Panc1 (cell line): Measurements from ENCODE around the gene GSG1L. TPM values are rescaled to one million over a fixed set of nuclear protein-coding genes. Genes with fewer than 3 reads are reported as not detected.

Experiments
- ATAC-seq: fragments of 200-7000 bp; cut with Tn5 transposase; 2 replicates; pipeline ENCODE4 v1.9.1; 2020; ENCODE audit warnings: mild to moderate bottlenecking, moderate library complexity
- BruUV-seq: library from RNA; stranded (reverse); fragments of 400-500 nt; replicated peaks from 2 replicates; lab custom pipeline; 2021; lab: Mats Ljungman, UMichigan
- CTCF ChIA-PET: fragments of 300-600 bp; sonication (Branson Sonifier 250); formaldehyde crosslinking; loops from one replicate; lab custom pipeline; 2022; ENCODE audit warnings: antibody characterized with exemption; lab: Charles Lee
- POLR2A ChIA-PET: fragments of 300-600 bp; sonication (Branson Sonifier 250); formaldehyde crosslinking; loops from one replicate; lab custom pipeline; 2022; ENCODE audit warnings: antibody characterized with exemption; lab: Charles Lee
- DNase-seq: peaks from one replicate; pipeline ENCODE4 v3.0.0-alpha.2; 2010; ENCODE audit warnings: low read depth, low spot score
- H3K27ac ChIP-seq: 2 replicates; pipeline ENCODE4 v1.5.1; 2011; ENCODE audit warnings: mild to moderate bottlenecking, low read length, inconsistent platforms
- H3K27me3 ChIP-seq: fragments of 200-500 bp; sonication (Bioruptor generic); 2 replicates; pipeline ENCODE4 v1.6.0; 2014; ENCODE audit warnings: low read length, inconsistent platforms; ENCODE audit not compliant: control insufficient read depth, insufficient read depth
- H3K36me3 ChIP-seq: fragments of 200-500 bp; sonication (Bioruptor generic); 2 replicates; pipeline ENCODE4 v1.5.1; 2014; ENCODE audit warnings: inconsistent platforms, mild to moderate bottlenecking, low read length, moderate library complexity; ENCODE audit not compliant: control insufficient read depth, insufficient read depth
- H3K4me1 ChIP-seq: 2 replicates; pipeline ENCODE4 v1.5.1; 2011; ENCODE audit warnings: inconsistent platforms, mild to moderate bottlenecking, low read length, moderate library complexity; ENCODE audit not compliant: control insufficient read depth, insufficient read depth
- H3K4me3 ChIP-seq, 2 experiments: 2 replicates each; pipeline ENCODE4 v1.5.1; 2011 to 2012; ENCODE audit warnings: low read depth in 2 of 2, low read length in 2 of 2, mild to moderate bottlenecking in 2 of 2, inconsistent platforms in 1 of 2, moderate library complexity in 1 of 2
- H3K9me3 ChIP-seq: fragments of 200-500 bp; sonication (Bioruptor generic); 2 replicates; pipeline ENCODE4 v1.5.1; 2014; ENCODE audit warnings: low read depth, mild to moderate bottlenecking, inconsistent platforms, low read length, moderate library complexity; ENCODE audit not compliant: control insufficient read depth, insufficient read depth
- POLR2AphosphoS5 ChIP-seq: IDR thresholded peaks from 2 replicates; pipeline ENCODE4 v1.6.1; 2012; ENCODE audit warnings: mild to moderate bottlenecking, low read depth, low read length, moderate library complexity
- SIN3A ChIP-seq: IDR thresholded peaks from 2 replicates; pipeline ENCODE4 v1.6.1; 2012; ENCODE audit warnings: low read depth, mild to moderate bottlenecking, low read length, moderate library complexity, borderline replicate concordance; ENCODE audit not compliant: insufficient read depth
- TCF7L2 ChIP-seq: IDR thresholded peaks from 2 replicates; pipeline ENCODE4 v1.6.1; 2011; ENCODE audit warnings: mild to moderate bottlenecking, low read depth, low read length, inconsistent platforms
- in situ Hi-C: cut with HindIII; loops from 2 replicates; pipeline ENCODE4 v1.10.0; 2016; ENCODE audit warnings: low sequenced_read_pairs, low pct_unique_long_range_greater_than_20kb
- intact Hi-C: fragments of 100-400 bp; cut with micrococcal nuclease; formaldehyde crosslinking; loops from one replicate; pipeline ENCODE4 v1.10.0; 2022; ENCODE audit not compliant: unreplicated experiment
- total RNA-seq: library from RNA; stranded (reverse); gene quantifications from one replicate; pipeline ENCODE4 v1.2.1, GENCODE V29; 2021; ENCODE audit not compliant: unreplicated experiment
- TF ChIP-seq, protein P1 (sequence below): fragments of 450-650 bp; IDR thresholded peaks from 2 replicates; pipeline ENCODE4 v1.5.1; 2017; ENCODE audit warnings: mild to moderate bottlenecking
- TF ChIP-seq, protein P2 (sequence below), 2 experiments: IDR thresholded peaks; 2 replicates each; pipeline ENCODE4 v1.6.1; 2011 to 2012; ENCODE audit warnings: low read depth in 2 of 2, control low read depth in 1 of 2, low read length in 1 of 2, mild to moderate bottlenecking in 1 of 2, moderate library complexity in 1 of 2; ENCODE audit not compliant: insufficient read depth in 1 of 2

GSG1L gene
- total RNA-seq, 1 experiment from 2014 or later, result 0.08 TPM

GRCh38 chr16:27843800-27844199 lies 219.7 kb downstream of the GSG1L start:
- TF ChIP-seq TCF7L2 (no peak), POLR2AphosphoS5 (no peak), SIN3A (no peak)
- TF ChIP-seq, protein P1, sequence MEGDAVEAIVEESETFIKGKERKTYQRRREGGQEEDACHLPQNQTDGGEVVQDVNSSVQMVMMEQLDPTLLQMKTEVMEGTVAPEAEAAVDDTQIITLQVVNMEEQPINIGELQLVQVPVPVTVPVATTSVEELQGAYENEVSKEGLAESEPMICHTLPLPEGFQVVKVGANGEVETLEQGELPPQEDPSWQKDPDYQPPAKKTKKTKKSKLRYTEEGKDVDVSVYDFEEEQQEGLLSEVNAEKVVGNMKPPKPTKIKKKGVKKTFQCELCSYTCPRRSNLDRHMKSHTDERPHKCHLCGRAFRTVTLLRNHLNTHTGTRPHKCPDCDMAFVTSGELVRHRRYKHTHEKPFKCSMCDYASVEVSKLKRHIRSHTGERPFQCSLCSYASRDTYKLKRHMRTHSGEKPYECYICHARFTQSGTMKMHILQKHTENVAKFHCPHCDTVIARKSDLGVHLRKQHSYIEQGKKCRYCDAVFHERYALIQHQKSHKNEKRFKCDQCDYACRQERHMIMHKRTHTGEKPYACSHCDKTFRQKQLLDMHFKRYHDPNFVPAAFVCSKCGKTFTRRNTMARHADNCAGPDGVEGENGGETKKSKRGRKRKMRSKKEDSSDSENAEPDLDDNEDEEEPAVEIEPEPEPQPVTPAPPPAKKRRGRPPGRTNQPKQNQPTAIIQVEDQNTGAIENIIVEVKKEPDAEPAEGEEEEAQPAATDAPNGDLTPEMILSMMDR, result no peak
- TF ChIP-seq, protein P2, sequence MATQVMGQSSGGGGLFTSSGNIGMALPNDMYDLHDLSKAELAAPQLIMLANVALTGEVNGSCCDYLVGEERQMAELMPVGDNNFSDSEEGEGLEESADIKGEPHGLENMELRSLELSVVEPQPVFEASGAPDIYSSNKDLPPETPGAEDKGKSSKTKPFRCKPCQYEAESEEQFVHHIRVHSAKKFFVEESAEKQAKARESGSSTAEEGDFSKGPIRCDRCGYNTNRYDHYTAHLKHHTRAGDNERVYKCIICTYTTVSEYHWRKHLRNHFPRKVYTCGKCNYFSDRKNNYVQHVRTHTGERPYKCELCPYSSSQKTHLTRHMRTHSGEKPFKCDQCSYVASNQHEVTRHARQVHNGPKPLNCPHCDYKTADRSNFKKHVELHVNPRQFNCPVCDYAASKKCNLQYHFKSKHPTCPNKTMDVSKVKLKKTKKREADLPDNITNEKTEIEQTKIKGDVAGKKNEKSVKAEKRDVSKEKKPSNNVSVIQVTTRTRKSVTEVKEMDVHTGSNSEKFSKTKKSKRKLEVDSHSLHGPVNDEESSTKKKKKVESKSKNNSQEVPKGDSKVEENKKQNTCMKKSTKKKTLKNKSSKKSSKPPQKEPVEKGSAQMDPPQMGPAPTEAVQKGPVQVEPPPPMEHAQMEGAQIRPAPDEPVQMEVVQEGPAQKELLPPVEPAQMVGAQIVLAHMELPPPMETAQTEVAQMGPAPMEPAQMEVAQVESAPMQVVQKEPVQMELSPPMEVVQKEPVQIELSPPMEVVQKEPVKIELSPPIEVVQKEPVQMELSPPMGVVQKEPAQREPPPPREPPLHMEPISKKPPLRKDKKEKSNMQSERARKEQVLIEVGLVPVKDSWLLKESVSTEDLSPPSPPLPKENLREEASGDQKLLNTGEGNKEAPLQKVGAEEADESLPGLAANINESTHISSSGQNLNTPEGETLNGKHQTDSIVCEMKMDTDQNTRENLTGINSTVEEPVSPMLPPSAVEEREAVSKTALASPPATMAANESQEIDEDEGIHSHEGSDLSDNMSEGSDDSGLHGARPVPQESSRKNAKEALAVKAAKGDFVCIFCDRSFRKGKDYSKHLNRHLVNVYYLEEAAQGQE (IDR thresholded peaks at IDR 0.05; ENCODE audit: insufficient read depth in 1 of 2, low read depth in 2 of 2, low read length in 1 of 2), result no peak
- DNase-seq, result no peak
- Histone ChIP-seq H3K4me1 (no peaks in the 10 kb centered on the region), H3K9me3 (no peaks in the 10 kb centered on the region), H3K27ac (no peak overlapping the region), H3K36me3 (no peaks in the 10 kb centered on the region), H3K4me3 (no peak overlapping the region), H3K27me3 (peaks cover 2% of the 10 kb centered on the region)
- POLR2A ChIA-PET, result no interaction called here
- CTCF ChIA-PET, result interaction anchor here (0.6 to 0.8 kb wide), 2 partner anchors 19 to 233 kb away, joined by 7 to 12 read pairs; no protein-coding TSS in a partner anchor
- intact Hi-C loops, result no loop called here
- in situ Hi-C loops, result no loop called here
- ATAC-seq, result no peak
- BruUV-seq, result no TSS peak

GRCh38 chr16:27841911-27842310 lies 221.6 kb downstream of the GSG1L start:
- TF ChIP-seq POLR2AphosphoS5, result no peak
- ChIA-PET POLR2A (no interaction called here), CTCF (interaction anchor here (0.5 to 0.6 kb wide), 2 partner anchors 26 to 118 kb away, joined by 3 read pairs; no protein-coding TSS in a partner anchor)
- intact Hi-C loops, result no loop called here
- Histone ChIP-seq H3K4me3 (no peak overlapping the region), H3K27me3 (peaks cover 2% of the 10 kb centered on the region), H3K36me3 (no peaks in the 10 kb centered on the region), H3K4me1 (no peaks in the 10 kb centered on the region), H3K27ac (no peak overlapping the region), H3K9me3 (no peaks in the 10 kb centered on the region)
- no TSS peak for BruUV-seq
- no peak for ATAC-seq
- in situ Hi-C loops, result no loop called here
- no peak for DNase-seq

- Histone ChIP-seq H3K9me3 (no peaks in the 10 kb centered on the region), H3K4me3 (no peak overlapping the region), H3K4me1 (no peaks in the 10 kb centered on the region), H3K36me3 (no peaks in the 10 kb centered on the region), H3K27me3 (peaks cover 2% of the 10 kb centered on the region), H3K27ac (no peak overlapping the region)
- CTCF ChIA-PET, result interaction anchor here (0.5 kb wide), 1 partner anchor 26 kb away, joined by 3 read pairs; no protein-coding TSS in a partner anchor
- POLR2A ChIA-PET, result no interaction called here
- DNase-seq, result no peak
- TF ChIP-seq SIN3A, result no peak
- TF ChIP-seq POLR2AphosphoS5, result no peak
- TF ChIP-seq, protein P1, result no peak
- TF ChIP-seq TCF7L2, result no peak
- TF ChIP-seq, protein P2 (IDR thresholded peaks at IDR 0.05; ENCODE audit: insufficient read depth in 1 of 2, low read depth in 2 of 2, low read length in 1 of 2), result no peak
- BruUV-seq, result no TSS peak
- in situ Hi-C loops, result no loop called here
- no peak for ATAC-seq
- intact Hi-C loops, result no loop called here
Observed at GRCh38 chr16:27841061-27841801, 222.3 kb downstream of the GSG1L start.
